DOHH2 (cell line): Measurements from ENCODE around the gene MRGPRD.

ENCODE experiments used
- EZH2phosphoT487 ChIP-seq: fragments of 200-600 bp; sonication (generic); IDR thresholded peaks from 2 replicates; pipeline ENCODE4 v1.6.1; 2017; ENCODE audit warnings: borderline replicate concordance, mild to moderate bottlenecking, antibody characterized with exemption, low read length, moderate library complexity, mixed read lengths
- TF ChIP-seq, protein P1 (sequence below): fragments of 200-600 bp; sonication (generic); IDR thresholded peaks from one replicate; pipeline ENCODE4 v1.5.1; 2014; ENCODE audit warnings: antibody characterized with exemption, mild to moderate bottlenecking, low read depth, low read length; ENCODE audit not compliant: poor library complexity, severe bottlenecking

- TF ChIP-seq, protein P1, sequence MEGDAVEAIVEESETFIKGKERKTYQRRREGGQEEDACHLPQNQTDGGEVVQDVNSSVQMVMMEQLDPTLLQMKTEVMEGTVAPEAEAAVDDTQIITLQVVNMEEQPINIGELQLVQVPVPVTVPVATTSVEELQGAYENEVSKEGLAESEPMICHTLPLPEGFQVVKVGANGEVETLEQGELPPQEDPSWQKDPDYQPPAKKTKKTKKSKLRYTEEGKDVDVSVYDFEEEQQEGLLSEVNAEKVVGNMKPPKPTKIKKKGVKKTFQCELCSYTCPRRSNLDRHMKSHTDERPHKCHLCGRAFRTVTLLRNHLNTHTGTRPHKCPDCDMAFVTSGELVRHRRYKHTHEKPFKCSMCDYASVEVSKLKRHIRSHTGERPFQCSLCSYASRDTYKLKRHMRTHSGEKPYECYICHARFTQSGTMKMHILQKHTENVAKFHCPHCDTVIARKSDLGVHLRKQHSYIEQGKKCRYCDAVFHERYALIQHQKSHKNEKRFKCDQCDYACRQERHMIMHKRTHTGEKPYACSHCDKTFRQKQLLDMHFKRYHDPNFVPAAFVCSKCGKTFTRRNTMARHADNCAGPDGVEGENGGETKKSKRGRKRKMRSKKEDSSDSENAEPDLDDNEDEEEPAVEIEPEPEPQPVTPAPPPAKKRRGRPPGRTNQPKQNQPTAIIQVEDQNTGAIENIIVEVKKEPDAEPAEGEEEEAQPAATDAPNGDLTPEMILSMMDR: no peak
- TF ChIP-seq EZH2phosphoT487: no peak
Measured at GRCh38 chr11:69027704-69028372, 47.1 kb upstream of the MRGPRD start.
